WTC11 (cell line): ENCODE data around the gene IFNL2. TPM values are rescaled to one million over a fixed set of nuclear protein-coding genes. Genes with fewer than 3 reads are reported as not detected.
"Not testable (repeated sequence)": the region's sequence is repeated elsewhere in the genome, so short reads cannot be mapped to it uniquely, and the experiment has no call there.

Source experiments
- ATAC-seq: fragments of 200-7000 bp; cut with Tn5 transposase; 2 replicates; pipeline ENCODE4 v1.10.0; 2021; ENCODE audit warnings: mild to moderate bottlenecking, moderate library complexity
- CTCF ChIA-PET: fragments of 300-600 bp; sonication (Branson Sonifier 250); formaldehyde crosslinking; loops from one replicate; lab custom pipeline; 2021; ENCODE audit warnings: antibody characterized with exemption; lab: Charles Lee
- POLR2A ChIA-PET: fragments of 350-600 bp; sonication (Branson Sonifier 250); formaldehyde crosslinking; loops from one replicate; lab custom pipeline; 2021; ENCODE audit warnings: antibody characterized with exemption; lab: Charles Lee
- DNase-seq: peaks from one replicate; pipeline ENCODE4 v3.0.0; 2021; ENCODE audit warnings: low spot score
- H3K27ac Mint-ChIP-seq: 2 replicates; pipeline ENCODE4 v1.8.0; 2021; ENCODE audit warnings: mixed read lengths
- H3K27me3 Mint-ChIP-seq: 2 replicates; pipeline ENCODE4 v1.8.0; 2021; ENCODE audit warnings: low read depth, mild to moderate bottlenecking, moderate library complexity, mixed read lengths
- H3K36me3 Mint-ChIP-seq: 2 replicates; pipeline ENCODE4 v1.8.0; 2021; ENCODE audit warnings: mixed read lengths
- H3K4me1 Mint-ChIP-seq: 2 replicates; pipeline ENCODE4 v1.8.0; 2022; ENCODE audit warnings: mixed read lengths
- H3K4me3 Mint-ChIP-seq: 2 replicates; pipeline ENCODE4 v1.8.0; 2021; ENCODE audit warnings: mild to moderate bottlenecking, moderate library complexity, mixed read lengths
- H3K9me3 Mint-ChIP-seq: 2 replicates; pipeline ENCODE4 v1.8.0; 2021; ENCODE audit warnings: mixed read lengths
- AR ChIP-seq: fragments of 250-450 bp; sonication (Bioruptor Pico); IDR thresholded peaks from 2 replicates; pipeline ENCODE4 v1.9.0; 2021; ENCODE audit warnings: mild to moderate bottlenecking
- ARID4B ChIP-seq: sonication (generic); formaldehyde crosslinking; IDR thresholded peaks from 2 replicates; pipeline ENCODE4 v1.8.0; 2023; ENCODE audit warnings: missing genetic modification reagents, mild to moderate bottlenecking, borderline replicate concordance
- FOXK1 ChIP-seq: sonication (generic); formaldehyde crosslinking; IDR thresholded peaks from 2 replicates; pipeline ENCODE4 v1.8.0; 2022; ENCODE audit warnings: mild to moderate bottlenecking, moderate library complexity, missing genetic modification reagents
- GABPB1 ChIP-seq: sonication (generic); formaldehyde crosslinking; IDR thresholded peaks from 2 replicates; pipeline ENCODE4 v1.8.1; 2023; ENCODE audit warnings: mild to moderate bottlenecking, missing genetic modification reagents
- IRF1 ChIP-seq: sonication (generic); formaldehyde crosslinking; IDR thresholded peaks from 2 replicates; pipeline ENCODE4 v1.8.0; 2023; ENCODE audit warnings: missing genetic modification reagents
- NFATC4 ChIP-seq: fragments of 250-450 bp; sonication (Bioruptor Pico); IDR thresholded peaks from 2 replicates; pipeline ENCODE4 v1.9.0; 2021; ENCODE audit warnings: mild to moderate bottlenecking
- OVOL2 ChIP-seq: fragments of 250-450 bp; sonication (Bioruptor Pico); IDR thresholded peaks from 2 replicates; pipeline ENCODE4 v1.9.0; 2021; ENCODE audit warnings: mild to moderate bottlenecking, borderline replicate concordance
- ZBTB21 ChIP-seq: sonication (generic); formaldehyde crosslinking; IDR thresholded peaks from 2 replicates; pipeline ENCODE4 v1.8.1; 2023; ENCODE audit warnings: mild to moderate bottlenecking, missing genetic modification reagents, borderline replicate concordance
- ZNF138 ChIP-seq: sonication (generic); formaldehyde crosslinking; conservative IDR thresholded peaks from 2 replicates; pipeline ENCODE4 v1.8.1; 2022; ENCODE audit warnings: mild to moderate bottlenecking, moderate library complexity, missing genetic modification reagents
- ZNF396 ChIP-seq: fragments of 250-450 bp; sonication (Bioruptor Pico); IDR thresholded peaks from 2 replicates; pipeline ENCODE4 v1.8.0; 2021; ENCODE audit warnings: mild to moderate bottlenecking, moderate library complexity, borderline replicate concordance
- ZNF423 ChIP-seq: fragments of 250-450 bp; sonication (Bioruptor Pico); IDR thresholded peaks from 2 replicates; pipeline ENCODE4 v2.1.2; 2022; ENCODE audit warnings: mild to moderate bottlenecking, moderate library complexity
- total RNA-seq: library from RNA; stranded (reverse); gene quantifications from 3 replicates; pipeline ENCODE4 v1.2.3, GENCODE V29; 2021
- TF ChIP-seq, protein P1 (sequence below): sonication (generic); formaldehyde crosslinking; conservative IDR thresholded peaks from 2 replicates; pipeline ENCODE4 v1.8.1; 2023; ENCODE audit warnings: mild to moderate bottlenecking, low read depth, missing genetic modification reagents, moderate library complexity
- TF ChIP-seq, protein P2 (sequence below): sonication (generic); formaldehyde crosslinking; IDR thresholded peaks from 2 replicates; pipeline ENCODE4 v1.8.1; 2022; ENCODE audit warnings: missing genetic modification reagents, borderline replicate concordance
- TF ChIP-seq, protein P3 (sequence below): sonication (generic); formaldehyde crosslinking; IDR thresholded peaks from 2 replicates; pipeline ENCODE4 v1.8.1; 2023; ENCODE audit warnings: mild to moderate bottlenecking, moderate library complexity, missing genetic modification reagents

IFNL2 gene
- total RNA-seq, 1 experiment from 2014 or later: not detected

GRCh38 chr19:39270036-39270871, 2.1 kb downstream of the IFNL2 start (continued):
- TF ChIP-seq, protein P1, sequence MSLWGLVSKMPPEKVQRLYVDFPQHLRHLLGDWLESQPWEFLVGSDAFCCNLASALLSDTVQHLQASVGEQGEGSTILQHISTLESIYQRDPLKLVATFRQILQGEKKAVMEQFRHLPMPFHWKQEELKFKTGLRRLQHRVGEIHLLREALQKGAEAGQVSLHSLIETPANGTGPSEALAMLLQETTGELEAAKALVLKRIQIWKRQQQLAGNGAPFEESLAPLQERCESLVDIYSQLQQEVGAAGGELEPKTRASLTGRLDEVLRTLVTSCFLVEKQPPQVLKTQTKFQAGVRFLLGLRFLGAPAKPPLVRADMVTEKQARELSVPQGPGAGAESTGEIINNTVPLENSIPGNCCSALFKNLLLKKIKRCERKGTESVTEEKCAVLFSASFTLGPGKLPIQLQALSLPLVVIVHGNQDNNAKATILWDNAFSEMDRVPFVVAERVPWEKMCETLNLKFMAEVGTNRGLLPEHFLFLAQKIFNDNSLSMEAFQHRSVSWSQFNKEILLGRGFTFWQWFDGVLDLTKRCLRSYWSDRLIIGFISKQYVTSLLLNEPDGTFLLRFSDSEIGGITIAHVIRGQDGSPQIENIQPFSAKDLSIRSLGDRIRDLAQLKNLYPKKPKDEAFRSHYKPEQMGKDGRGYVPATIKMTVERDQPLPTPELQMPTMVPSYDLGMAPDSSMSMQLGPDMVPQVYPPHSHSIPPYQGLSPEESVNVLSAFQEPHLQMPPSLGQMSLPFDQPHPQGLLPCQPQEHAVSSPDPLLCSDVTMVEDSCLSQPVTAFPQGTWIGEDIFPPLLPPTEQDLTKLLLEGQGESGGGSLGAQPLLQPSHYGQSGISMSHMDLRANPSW: no peak
- TF ChIP-seq AR: no peak
- TF ChIP-seq ZNF396 (CRISPR knock-in tag): no peak
- TF ChIP-seq, protein P2, sequence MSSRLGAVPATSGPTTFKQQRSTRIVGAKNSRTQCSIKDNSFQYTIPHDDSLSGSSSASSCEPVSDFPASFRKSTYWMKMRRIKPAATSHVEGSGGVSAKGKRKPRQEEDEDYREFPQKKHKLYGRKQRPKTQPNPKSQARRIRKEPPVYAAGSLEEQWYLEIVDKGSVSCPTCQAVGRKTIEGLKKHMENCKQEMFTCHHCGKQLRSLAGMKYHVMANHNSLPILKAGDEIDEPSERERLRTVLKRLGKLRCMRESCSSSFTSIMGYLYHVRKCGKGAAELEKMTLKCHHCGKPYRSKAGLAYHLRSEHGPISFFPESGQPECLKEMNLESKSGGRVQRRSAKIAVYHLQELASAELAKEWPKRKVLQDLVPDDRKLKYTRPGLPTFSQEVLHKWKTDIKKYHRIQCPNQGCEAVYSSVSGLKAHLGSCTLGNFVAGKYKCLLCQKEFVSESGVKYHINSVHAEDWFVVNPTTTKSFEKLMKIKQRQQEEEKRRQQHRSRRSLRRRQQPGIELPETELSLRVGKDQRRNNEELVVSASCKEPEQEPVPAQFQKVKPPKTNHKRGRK (CRISPR knock-in tag): no peak
- TF ChIP-seq FOXK1 (CRISPR knock-in tag): no peak
- TF ChIP-seq ZBTB21 (CRISPR knock-in tag): no peak
- no peak for TF ChIP-seq NFATC4 (CRISPR knock-in tag)
- TF ChIP-seq ZNF423 (CRISPR knock-in tag): no peak
- TF ChIP-seq OVOL2 (CRISPR knock-in tag): no peak
- TF ChIP-seq ZNF138: no peak

DNA sequence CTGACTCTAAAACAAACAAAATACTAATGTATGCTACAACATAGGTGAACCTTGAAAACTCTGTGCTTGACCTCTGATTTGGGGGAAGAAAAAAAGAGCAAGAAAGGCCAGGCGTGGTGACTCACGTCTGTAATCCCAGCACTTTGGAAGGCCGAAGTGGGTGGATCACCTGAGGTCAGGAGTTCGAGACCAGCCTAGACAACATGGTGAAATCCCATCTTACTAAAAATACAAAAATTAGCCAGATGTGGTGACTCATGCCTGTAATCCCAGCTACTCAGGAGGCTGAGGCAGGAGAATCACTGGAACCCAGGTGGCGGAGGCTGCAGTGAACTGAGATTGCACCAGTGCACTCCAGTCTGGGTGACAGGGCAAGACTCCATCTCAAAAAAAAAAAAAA, 5.7 kb downstream of the IFNL2 start:
- H3K4me1 Mint-ChIP-seq, DNase-seq, CTCF ChIA-PET, H3K4me3 Mint-ChIP-seq, ATAC-seq, POLR2A ChIA-PET, H3K27ac Mint-ChIP-seq, H3K36me3 Mint-ChIP-seq, H3K9me3 Mint-ChIP-seq: not testable (repeated sequence)
- H3K27me3 Mint-ChIP-seq: peaks cover 44% of the 10 kb centered on the region

DNA sequence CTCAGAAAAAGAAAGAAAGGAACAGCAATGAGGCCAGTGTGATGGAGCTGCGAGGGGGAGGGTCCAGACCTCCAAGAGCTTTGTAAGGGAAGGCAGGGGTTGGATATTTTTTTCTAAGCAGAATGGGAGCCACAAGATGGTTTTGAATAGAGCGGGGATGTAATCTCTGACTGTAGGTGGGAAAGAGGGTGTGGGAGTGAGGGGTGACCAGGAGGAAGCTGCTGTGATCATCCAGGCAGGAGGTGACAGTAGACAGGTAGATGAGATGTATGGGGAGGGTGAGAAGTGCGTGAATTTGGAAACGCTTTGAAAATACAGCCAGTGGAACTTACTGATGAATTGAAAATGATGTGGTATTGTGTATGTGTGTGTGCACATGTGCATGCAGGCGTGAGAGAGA, 7.4 kb downstream of the IFNL2 start:
- TF ChIP-seq, protein P3, sequence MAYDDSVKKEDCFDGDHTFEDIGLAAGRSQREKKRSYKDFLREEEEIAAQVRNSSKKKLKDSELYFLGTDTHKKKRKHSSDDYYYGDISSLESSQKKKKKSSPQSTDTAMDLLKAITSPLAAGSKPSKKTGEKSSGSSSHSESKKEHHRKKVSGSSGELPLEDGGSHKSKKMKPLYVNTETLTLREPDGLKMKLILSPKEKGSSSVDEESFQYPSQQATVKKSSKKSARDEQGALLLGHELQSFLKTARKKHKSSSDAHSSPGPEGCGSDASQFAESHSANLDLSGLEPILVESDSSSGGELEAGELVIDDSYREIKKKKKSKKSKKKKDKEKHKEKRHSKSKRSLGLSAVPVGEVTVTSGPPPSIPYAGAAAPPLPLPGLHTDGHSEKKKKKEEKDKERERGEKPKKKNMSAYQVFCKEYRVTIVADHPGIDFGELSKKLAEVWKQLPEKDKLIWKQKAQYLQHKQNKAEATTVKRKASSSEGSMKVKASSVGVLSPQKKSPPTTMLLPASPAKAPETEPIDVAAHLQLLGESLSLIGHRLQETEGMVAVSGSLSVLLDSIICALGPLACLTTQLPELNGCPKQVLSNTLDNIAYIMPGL (CRISPR knock-in tag): no peak
- TF ChIP-seq FOXK1 (CRISPR knock-in tag): no peak
- TF ChIP-seq GABPB1: no peak
- no peak for TF ChIP-seq IRF1 (CRISPR knock-in tag)
- no peak for TF ChIP-seq ARID4B (CRISPR knock-in tag)
- Mint-ChIP-seq H3K4me1 (no peaks in the 10 kb centered on the region), H3K4me3 (no peak overlapping the region), H3K27me3 (peaks cover 43% of the 10 kb centered on the region), H3K27ac (no peak overlapping the region), H3K9me3 (no peaks in the 10 kb centered on the region), H3K36me3 (no peaks in the 10 kb centered on the region)
- ChIA-PET POLR2A (no interaction called here), CTCF (interaction anchor here (0.6 kb wide), 1 partner anchor 47 kb away, joined by 4 read pairs; no protein-coding TSS in a partner anchor)
- ATAC-seq (no peak), DNase-seq (no peak)
